Measurements from ENCODE around the gene DEFB108B.
A peak's percentile ranks its signal among the peaks of the same experiment; 100 is the strongest.
"Not testable (repeated sequence)": the region's sequence is repeated elsewhere in the genome, so short reads cannot be mapped to it uniquely, and the experiment has no call there.

DEFB108B gene

GRCh38 chr11:71832811-71833210 lies at the start of gene DEFB108B:
DEFB108B (plus strand) TSS chr11:71833200; CDS start chr11:71833200, 0 bp downstream.
- H3K27ac Mint-ChIP-seq, H3K9me3 Mint-ChIP-seq, H3K36me3 Mint-ChIP-seq, H3K27me3 Mint-ChIP-seq, H3K4me3 Mint-ChIP-seq, H3K4me1 Mint-ChIP-seq: not testable (repeated sequence)

GRCh38 chr11:71786114-71786847 lies 46.7 kb upstream of the DEFB108B start:
- Mint-ChIP-seq H3K4me3 (peak overlapping the region; percentile 97), H3K4me1 (peaks cover 19% of the 10 kb centered on the region), H3K27ac (peak overlapping the region; percentile 55)
- not testable (repeated sequence) for H3K27me3 Mint-ChIP-seq, H3K9me3 Mint-ChIP-seq, H3K36me3 Mint-ChIP-seq

DNA sequence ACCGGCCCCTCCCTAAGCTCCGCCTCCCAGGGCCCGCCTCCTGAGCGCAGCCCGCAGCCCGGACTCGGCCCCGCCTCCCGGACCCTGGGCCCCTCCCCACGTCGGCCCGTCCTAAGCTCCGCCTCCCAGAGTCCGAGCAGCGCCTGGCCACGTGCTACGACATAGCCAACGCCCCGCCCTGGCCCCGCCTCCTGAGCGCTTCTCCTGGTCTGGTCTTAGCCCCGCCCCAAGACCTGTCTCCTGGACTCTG lies 46.2 kb upstream of the DEFB108B start:
- not testable (repeated sequence) for H3K27me3 Mint-ChIP-seq, H3K36me3 Mint-ChIP-seq, H3K9me3 Mint-ChIP-seq
- peak overlapping the region; percentile 97 for H3K27ac Mint-ChIP-seq
- H3K4me3 Mint-ChIP-seq = peak overlapping the region; percentile 97
- peaks cover 19% of the 10 kb centered on the region for H3K4me1 Mint-ChIP-seq

DNA sequence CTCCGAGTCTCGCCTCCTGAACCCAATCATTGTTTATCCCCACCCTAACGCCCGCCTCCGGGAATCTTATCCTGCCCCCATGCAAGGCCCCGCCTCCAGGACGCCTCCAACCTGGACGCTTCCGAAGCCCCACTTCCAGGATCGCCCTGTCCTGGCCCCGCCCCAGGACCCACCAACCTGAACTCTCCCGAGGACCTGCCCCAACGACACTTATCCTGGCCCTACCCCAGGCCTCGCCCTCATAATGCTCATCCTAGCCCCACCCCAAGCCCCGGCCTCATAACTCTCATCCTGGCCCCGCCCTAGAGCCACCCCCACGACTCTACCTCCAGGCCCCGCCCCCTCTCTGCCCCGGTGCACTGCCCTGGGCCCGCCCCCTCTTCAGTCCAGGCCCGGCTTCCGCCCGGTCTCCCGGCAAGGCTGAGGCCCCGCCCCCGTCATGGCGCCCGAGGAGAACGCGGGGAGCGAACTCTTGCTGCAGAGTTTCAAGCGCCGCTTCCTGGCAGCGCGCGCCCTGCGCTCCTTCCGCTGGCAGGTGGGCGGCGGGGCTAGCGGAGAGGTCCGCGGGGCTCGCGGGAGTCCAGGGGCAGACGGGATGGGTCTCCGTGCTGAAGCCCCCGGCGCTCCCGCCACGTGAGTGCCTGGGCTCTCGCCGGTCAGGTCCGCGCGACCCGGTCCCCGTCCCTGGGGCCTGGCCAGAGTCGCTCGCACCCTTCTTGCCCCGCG lies 45.7 kb upstream of the DEFB108B start:
- Mint-ChIP-seq H3K4me3 (peak overlapping the region; percentile 97), H3K27me3 (no peaks in the 10 kb centered on the region), H3K27ac (peak overlapping the region; percentile 98), H3K4me1 (peaks cover 19% of the 10 kb centered on the region), H3K9me3 (no peaks in the 10 kb centered on the region), H3K36me3 (peaks cover 2% of the 10 kb centered on the region)

- H3K9me3 Mint-ChIP-seq, H3K36me3 Mint-ChIP-seq, H3K27me3 Mint-ChIP-seq: not testable (repeated sequence)
- peak overlapping the region; percentile 97 for H3K4me3 Mint-ChIP-seq
- H3K27ac Mint-ChIP-seq = peak overlapping the region; percentile 98
- H3K4me1 Mint-ChIP-seq = peaks cover 23% of the 10 kb centered on the region
Measured at GRCh38 chr11:71787824-71788454, 45.1 kb upstream of the DEFB108B start.

GRCh38 chr11:71789444-71790196 lies 43.4 kb upstream of the DEFB108B start:
- H3K36me3 Mint-ChIP-seq, H3K4me3 Mint-ChIP-seq, H3K27me3 Mint-ChIP-seq, H3K9me3 Mint-ChIP-seq: not testable (repeated sequence)
- Mint-ChIP-seq H3K4me1 (peaks cover 24% of the 10 kb centered on the region), H3K27ac (peak overlapping the region; percentile 12)

DNA sequence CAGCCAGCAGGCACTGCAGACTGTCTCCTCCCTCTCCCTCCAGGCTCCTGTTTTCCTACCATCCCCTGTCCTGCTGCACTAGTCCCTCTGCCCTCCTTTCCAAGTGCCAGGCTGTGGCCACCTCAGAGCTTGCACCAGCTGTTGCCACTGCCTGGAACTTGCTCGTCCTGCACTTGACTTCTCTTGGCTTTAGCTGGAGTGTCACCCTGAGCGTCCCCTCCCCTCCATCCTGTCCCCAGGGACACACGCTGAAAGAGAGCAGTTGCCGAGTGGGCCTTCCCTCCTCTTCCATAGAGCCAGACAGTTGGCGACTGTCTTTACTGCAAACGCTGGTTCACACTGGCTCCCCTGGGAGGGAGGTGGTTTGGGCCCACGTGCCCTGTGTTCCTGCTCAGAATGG lies 41.9 kb upstream of the DEFB108B start:
- H3K4me1 Mint-ChIP-seq = peaks cover 19% of the 10 kb centered on the region
- not testable (repeated sequence) for H3K9me3 Mint-ChIP-seq, H3K4me3 Mint-ChIP-seq, H3K36me3 Mint-ChIP-seq, H3K27ac Mint-ChIP-seq, H3K27me3 Mint-ChIP-seq

DNA sequence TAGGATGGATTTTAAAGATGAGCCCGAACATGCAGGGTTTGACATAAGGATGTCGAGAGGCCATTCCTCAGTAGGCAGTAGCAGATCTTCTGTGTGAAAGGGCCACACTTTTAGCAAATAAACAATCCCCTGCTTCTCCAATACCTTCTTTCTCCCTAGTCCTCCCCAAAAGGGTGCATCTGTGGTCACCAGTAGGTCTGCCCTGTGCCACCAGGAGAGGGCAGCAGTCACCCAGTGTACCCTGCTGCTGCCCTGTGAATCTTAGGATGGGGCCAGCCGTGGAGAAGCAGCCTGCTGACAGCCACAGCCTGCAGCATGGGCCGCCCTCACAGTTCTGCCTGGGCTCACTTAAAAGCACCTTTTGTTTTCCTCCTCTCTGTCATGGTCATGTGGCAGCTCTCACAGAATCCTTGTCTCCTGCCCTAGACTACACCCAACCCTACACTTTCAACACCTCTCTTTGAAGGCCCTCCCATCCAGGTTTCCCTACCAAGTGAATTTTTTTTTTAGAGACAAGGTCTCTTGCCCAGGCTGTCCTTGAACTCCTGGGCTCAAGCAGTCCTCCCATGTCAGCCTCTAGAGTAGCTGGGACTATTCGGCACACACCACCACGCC lies 40.3 kb upstream of the DEFB108B start:
- H3K4me3 Mint-ChIP-seq, H3K27ac Mint-ChIP-seq, H3K9me3 Mint-ChIP-seq, H3K27me3 Mint-ChIP-seq, H3K36me3 Mint-ChIP-seq: not testable (repeated sequence)
- peaks cover 18% of the 10 kb centered on the region for H3K4me1 Mint-ChIP-seq

DNA sequence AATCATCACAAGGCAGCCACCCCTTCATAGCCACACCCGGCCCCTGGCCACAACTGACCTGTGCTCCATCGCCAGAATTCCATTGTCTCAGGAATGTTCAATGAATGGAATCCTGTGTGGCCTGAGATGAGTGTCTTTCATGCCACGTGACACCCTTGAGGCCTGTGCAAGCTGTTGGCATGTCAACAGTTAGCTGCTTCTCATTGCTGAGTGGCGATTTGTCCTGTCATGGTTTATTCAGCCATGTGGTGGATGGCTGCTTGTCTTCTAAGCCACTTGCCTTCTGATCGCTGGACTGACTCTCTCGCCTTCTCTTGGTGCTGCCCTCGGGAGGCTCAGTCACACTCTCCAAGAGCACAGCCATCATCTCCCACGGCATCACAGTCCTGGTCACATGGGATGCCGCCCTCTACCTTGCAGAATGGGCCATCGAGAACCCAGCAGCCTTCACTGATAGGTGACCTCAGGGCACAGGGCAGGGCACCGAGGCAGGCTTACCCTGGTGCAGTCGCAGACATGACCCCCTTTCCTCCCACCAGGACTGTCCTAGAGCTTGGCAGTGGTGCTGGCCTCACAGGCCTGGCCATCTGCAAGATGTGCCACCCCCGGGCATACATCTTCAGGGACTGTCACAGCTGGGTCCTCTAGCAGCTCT lies 38.5 kb upstream of the DEFB108B start:
- H3K4me1 Mint-ChIP-seq, H3K27ac Mint-ChIP-seq, H3K27me3 Mint-ChIP-seq, H3K9me3 Mint-ChIP-seq, H3K36me3 Mint-ChIP-seq, H3K4me3 Mint-ChIP-seq: not testable (repeated sequence)

- H3K4me3 Mint-ChIP-seq, H3K27ac Mint-ChIP-seq, H3K4me1 Mint-ChIP-seq, H3K27me3 Mint-ChIP-seq, H3K9me3 Mint-ChIP-seq, H3K36me3 Mint-ChIP-seq: not testable (repeated sequence)
Measured at GRCh38 chr11:71795236-71795635, 37.8 kb upstream of the DEFB108B start.

- H3K9me3 Mint-ChIP-seq, H3K4me1 Mint-ChIP-seq, H3K27ac Mint-ChIP-seq, H3K36me3 Mint-ChIP-seq, H3K27me3 Mint-ChIP-seq, H3K4me3 Mint-ChIP-seq: not testable (repeated sequence)
Measured at GRCh38 chr11:71796016-71796415, 37.0 kb upstream of the DEFB108B start.

DNA sequence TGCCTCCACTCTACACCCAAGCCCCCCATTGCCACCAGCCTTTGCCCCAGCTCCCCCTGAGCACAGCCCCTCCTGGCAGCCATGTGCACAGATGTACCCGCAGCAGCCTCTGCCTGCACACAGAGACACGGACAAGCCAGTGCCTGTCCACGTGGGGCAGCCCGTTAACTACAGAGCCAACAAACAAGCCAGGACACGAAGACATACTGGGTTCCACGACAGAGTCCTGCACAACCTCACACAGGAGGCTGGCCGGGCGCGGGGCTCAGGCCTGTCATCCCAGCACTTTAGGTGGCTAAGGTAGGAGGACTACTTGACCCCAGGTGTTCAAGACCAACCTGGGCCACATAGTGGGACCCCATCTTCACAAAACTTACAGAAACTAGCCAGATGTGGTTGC lies 36.2 kb upstream of the DEFB108B start:
- not testable (repeated sequence) for H3K27ac Mint-ChIP-seq, H3K27me3 Mint-ChIP-seq, H3K4me3 Mint-ChIP-seq, H3K36me3 Mint-ChIP-seq, H3K9me3 Mint-ChIP-seq
- H3K4me1 Mint-ChIP-seq = peaks cover 13% of the 10 kb centered on the region

- not testable (repeated sequence) for H3K27ac Mint-ChIP-seq, H3K9me3 Mint-ChIP-seq, H3K4me1 Mint-ChIP-seq, H3K27me3 Mint-ChIP-seq, H3K36me3 Mint-ChIP-seq, H3K4me3 Mint-ChIP-seq
Measured at GRCh38 chr11:71799556-71800128, 33.4 kb upstream of the DEFB108B start.

- not testable (repeated sequence) for H3K4me3 Mint-ChIP-seq, H3K9me3 Mint-ChIP-seq, H3K36me3 Mint-ChIP-seq, H3K27me3 Mint-ChIP-seq, H3K4me1 Mint-ChIP-seq
- H3K27ac Mint-ChIP-seq = peak overlapping the region; percentile 63
Measured at GRCh38 chr11:71800335-71800953, 32.6 kb upstream of the DEFB108B start.

GRCh38 chr11:71801026-71801425 lies 32.0 kb upstream of the DEFB108B start:
- not testable (repeated sequence) for H3K4me3 Mint-ChIP-seq, H3K27ac Mint-ChIP-seq

More at GRCh38 chr11:71801026-71801425, 32.0 kb upstream of the DEFB108B start:
- H3K4me1 Mint-ChIP-seq, H3K27me3 Mint-ChIP-seq, H3K9me3 Mint-ChIP-seq, H3K36me3 Mint-ChIP-seq: not testable (repeated sequence)
